ENCODE results near the gene NUP43. TPM values are rescaled to one million over a fixed set of nuclear protein-coding genes. Genes with fewer than 3 reads are reported as not detected.

NUP43 gene
- total and polyA plus RNA-seq, 4 donors = 3.6 to 32.1 (median 19.6) TPM

Other genes starting within 250 kb of the NUP43 start
- gene PPIL4, start 200.5 kb downstream of the NUP43 start, total RNA-seq = 10 to 100 TPM; 30.7 to 34.4 TPM
- gene PPIL4, start 200.5 kb downstream of the NUP43 start, polyA plus RNA-seq = 10 to 100 TPM; 15.7 to 18.5 TPM
- gene GINM1, start 180.2 kb downstream of the NUP43 start, total RNA-seq = 10 to 100 TPM; 67.2 to 68.1 TPM
- 10 to 100 TPM; 43.2 to 87.6 TPM for gene GINM1, start 180.2 kb downstream of the NUP43 start, polyA plus RNA-seq
- 10 to 100 TPM; 15.9 to 18.5 TPM for gene KATNA1, start 97.8 kb downstream of the NUP43 start, total RNA-seq
- 10 to 100 TPM; 16.4 to 19.8 TPM for gene KATNA1, start 97.8 kb downstream of the NUP43 start, polyA plus RNA-seq
- gene LATS1, start 28.4 kb downstream of the NUP43 start, total RNA-seq = 10 to 100 TPM; 31.5 to 39.2 TPM
- 1 to 10 TPM; 5.4 to 7.0 TPM for gene LATS1, start 28.4 kb downstream of the NUP43 start, polyA plus RNA-seq
- 10 to 100 TPM; 48.4 to 55.9 TPM for gene PCMT1, start 3.2 kb upstream of the NUP43 start, total RNA-seq
- gene PCMT1, start 3.2 kb upstream of the NUP43 start, polyA plus RNA-seq = 10 to 100 TPM; 51.9 to 72.1 TPM
- 10 to 100 TPM; 24.4 to 35.3 TPM for gene LRP11, start 117.8 kb upstream of the NUP43 start, total RNA-seq
- gene LRP11, start 117.8 kb upstream of the NUP43 start, polyA plus RNA-seq = 10 to 100 TPM in 1 of 2 donors, under 1 TPM in 1; 0.63 to 13.3 TPM
- under 1 TPM; 0.18 to 0.65 TPM for gene RAET1E, start 151.6 kb upstream of the NUP43 start, total RNA-seq
- 1 to 10 TPM in 1 of 2 donors, not detected in 1; 1.7 TPM for gene RAET1E, start 151.6 kb upstream of the NUP43 start, polyA plus RNA-seq
- gene RAET1G, start 176.6 kb upstream of the NUP43 start, total RNA-seq = under 1 TPM in 1 of 2 donors, not detected in 1; 0.99 TPM
- gene RAET1G, start 176.6 kb upstream of the NUP43 start, polyA plus RNA-seq = under 1 TPM in 1 of 2 donors, not detected in 1; 0.64 TPM
- under 1 TPM; 0.66 to 0.68 TPM for gene ULBP2, start 195.5 kb upstream of the NUP43 start, total RNA-seq
- gene ULBP2, start 195.5 kb upstream of the NUP43 start, polyA plus RNA-seq = under 1 TPM in 1 of 2 donors, not detected in 1; 0.36 TPM
- under 1 TPM in 1 of 2 donors, not detected in 1; 0.13 TPM for gene ULBP1, start 217.4 kb upstream of the NUP43 start, total RNA-seq
- under 1 TPM in 1 of 2 donors, not detected in 1; 0.38 TPM for gene ULBP1, start 217.4 kb upstream of the NUP43 start, polyA plus RNA-seq

Data from aorta (tissue), 4 donors.